Activated T-cell treated with anti-CD3 and anti-CD28 coated beads, Interleukin-2, amount 50 U/mL, for 48 hours (primary cell): ENCODE measurements around the gene STIP1.
A peak's percentile ranks its signal among the peaks of the same experiment; 100 is the strongest.
"Not testable (repeated sequence)": the region's sequence is repeated elsewhere in the genome, so short reads cannot be mapped to it uniquely, and the experiment has no call there.

Experiments
- DNase-seq, 2 experiments: peaks; one replicate each; pipeline ENCODE4 v3.0.0-alpha.2; 2020

STIP1 gene

GRCh38 chr11:64240435-64241240 lies 54.7 kb downstream of the STIP1 start, which contains the start of gene FKBP2:
FKBP2 (plus strand) TSS chr11:64241095; CDS start chr11:64242388, 1,293 bp downstream.
- peak; percentile 98 to 99 for DNase-seq

DNA sequence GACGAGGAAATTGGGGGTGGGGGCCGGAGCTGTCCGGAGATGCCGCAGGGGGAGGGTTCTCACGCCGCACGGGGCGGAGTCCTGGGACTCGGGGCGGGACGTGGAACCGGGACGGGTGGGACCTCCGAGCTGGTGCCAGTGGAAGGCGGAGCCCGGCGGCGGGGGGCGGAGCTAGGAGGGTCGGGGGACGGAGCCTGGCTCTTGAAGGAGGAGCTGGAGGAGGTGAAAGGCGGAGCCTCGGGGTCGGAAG lies 55.2 kb downstream of the STIP1 start:
- peak; percentile 100 for DNase-seq

DNA sequence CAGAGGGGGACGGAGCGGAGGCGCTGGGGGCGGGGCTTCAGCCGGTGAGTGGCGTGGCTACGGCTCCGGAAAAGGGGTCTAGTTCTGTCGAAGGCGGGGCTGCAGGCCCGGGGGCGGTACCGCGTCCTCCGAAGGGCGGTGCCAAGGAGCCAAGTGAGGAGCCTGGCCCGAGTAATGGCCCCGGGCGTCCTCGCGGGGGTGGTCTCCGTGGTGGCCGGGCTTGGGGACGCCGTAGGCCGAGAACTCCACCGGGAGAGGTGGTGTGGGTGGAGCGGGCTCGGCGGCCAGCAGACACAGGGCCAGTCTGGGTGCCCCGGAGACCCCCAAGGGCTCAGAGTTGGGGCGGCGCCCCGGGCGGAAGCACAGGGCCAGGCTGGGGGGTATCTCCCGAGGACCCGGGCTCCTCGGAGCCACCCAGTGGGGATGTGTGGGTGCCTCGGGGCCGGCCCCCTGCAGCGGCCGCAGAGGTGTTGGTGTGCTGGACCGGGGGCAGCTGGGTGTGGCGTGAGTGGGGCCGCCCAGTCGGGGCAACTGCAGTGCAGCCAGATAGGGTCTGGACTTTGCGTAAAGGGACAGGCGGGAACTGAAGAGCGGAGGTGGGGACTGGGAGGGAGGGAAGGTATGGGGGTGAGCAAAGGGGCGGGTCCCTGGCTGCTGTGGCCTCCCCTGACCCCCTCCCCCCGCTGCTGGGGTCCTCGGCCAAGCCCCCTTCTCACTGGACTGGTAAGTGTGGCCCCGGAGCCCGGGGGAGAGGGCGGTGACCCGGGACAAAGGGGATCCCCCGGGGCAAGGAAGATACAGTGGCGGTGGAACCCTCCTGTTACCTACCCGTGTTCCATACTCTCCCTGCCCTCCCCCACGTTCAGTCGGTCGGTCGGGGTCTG lies 55.8 kb downstream of the STIP1 start:
- DNase-seq: no peak

DNA sequence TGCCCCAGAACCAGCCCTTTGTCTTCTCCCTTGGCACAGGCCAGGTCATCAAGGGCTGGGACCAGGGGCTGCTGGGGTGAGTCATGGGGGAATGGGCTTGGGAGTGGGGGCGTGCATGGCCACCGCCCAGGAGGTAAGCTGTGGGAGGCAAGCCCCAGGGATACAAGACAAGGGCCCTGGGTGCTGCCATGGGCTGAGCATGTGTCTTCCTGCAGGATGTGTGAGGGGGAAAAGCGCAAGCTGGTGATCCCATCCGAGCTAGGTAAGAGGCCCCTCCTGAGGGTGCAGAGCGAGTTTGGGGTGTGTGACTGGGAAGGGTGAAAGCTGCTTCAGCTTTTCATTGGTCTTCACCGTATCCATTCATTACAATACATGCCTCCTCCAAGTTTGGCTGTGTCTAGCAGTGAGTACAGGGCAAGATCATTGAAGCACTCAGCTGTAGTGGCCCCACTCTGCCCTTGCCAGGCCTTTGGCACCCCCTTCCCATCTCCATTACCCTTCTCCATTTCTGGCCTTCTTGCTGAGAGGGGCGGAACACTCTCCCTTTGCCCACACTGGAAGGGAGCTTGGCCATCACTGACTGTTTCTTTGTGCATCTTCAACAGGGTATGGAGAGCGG lies 57.4 kb downstream of the STIP1 start:
- no peak for DNase-seq

GRCh38 chr11:64244107-64244506 lies 58.1 kb downstream of the STIP1 start:
- DNase-seq: no peak

DNA sequence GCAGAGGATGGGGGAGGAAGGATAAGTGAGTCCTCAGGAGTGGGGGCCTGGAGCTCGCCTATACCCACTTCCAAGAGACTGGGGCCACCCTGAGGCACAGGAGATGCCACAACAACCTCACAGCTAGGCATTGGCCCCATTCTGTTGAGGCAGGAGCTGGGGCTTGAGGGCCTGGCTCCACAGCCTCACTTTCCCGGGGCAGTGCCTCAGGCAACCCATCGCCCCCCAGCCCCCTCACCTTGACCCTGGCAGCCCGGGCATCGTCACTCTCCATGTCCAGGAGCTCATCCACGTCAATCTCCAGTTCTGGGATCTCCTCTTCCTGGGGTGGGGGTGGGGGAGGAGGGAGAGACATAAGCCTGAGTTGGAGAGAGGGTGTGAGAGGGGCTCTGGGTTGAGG lies 59.0 kb downstream of the STIP1 start:
- no peak for DNase-seq

DNA sequence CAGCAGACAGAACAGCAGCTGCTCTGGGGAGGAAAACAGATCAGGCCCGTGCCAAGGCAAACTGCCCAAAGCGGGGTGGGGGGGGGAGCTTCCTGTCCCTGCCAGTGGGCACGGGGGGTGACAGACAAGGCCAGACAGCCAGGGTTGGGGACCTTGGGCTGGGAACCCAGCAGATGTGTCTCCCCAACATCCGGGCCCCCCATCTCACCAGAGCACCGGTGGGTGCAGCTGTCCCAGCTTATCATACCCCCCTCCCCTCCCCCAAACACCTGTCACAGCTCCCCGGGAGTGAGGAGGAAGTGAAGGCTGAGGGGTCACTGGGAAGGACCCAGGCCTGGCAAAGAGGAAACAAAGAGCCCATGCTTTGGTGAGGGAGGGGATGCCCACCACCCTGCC lies 59.4 kb downstream of the STIP1 start:
- DNase-seq: no peak

- DNase-seq: peak; percentile 85 to 88
These were observed 60.0 kb downstream of the STIP1 start for GRCh38 chr11:64245797-64246620.

GRCh38 chr11:64246621-64246870 lies 60.6 kb downstream of the STIP1 start:
- DNase-seq: not testable (repeated sequence)

DNA sequence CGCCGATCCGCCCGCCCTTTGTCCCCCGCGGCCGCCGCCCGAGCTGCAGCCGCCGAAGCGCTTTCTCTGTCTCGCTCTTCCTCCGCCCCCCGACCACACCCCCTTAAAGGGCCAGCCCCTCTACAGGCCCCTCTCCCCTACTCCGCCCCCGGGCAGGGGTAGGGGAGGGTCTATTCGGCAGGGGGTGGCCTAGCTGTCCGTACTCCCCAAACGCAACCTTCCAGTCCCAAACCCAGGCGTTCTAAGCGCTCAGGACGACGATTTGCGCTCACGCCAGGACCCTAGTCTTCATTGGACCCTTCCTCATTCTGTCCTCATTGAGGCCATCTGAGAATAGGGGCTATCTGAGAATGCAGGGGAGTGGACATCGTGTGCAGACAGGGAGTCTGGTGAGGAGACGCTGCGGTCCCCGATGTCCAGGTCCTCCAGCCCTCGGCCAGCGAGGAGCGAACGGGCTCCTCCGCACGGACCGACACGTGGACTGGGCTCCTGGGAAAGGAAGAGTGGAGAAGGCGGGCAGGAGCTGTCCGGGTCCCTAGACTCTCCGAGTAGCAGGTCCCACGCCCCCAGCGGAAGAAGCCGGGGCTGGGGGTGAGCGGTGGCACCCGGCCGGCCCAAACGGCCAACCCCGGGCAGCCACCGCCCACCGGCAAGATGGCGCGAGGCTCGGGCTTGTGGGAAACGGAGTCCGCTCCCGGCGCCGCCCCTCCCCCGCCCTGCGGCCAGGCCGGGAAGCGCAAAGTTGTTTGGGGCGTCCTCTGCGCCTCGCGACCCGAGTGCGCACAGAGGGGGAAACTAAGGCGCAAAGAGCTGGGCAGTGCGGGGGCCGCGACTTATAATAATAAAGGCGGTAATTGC lies 61.1 kb downstream of the STIP1 start, which contains the start of gene PPP1R14B:
TSS of gene PPP1R14B (minus strand) at position 73 of the 858 bp plus-strand sequence. CDS start 270 bp downstream, outside the sequence.
- peak; percentile 87 to 89 for DNase-seq

GRCh38 chr11:64247729-64248531 lies 62.0 kb downstream of the STIP1 start:
- no peak for DNase-seq

GRCh38 chr11:64248578-64248977 lies 62.6 kb downstream of the STIP1 start:
- no peak for DNase-seq

GRCh38 chr11:64249038-64249437 lies 63.1 kb downstream of the STIP1 start:
- DNase-seq: no peak

DNA sequence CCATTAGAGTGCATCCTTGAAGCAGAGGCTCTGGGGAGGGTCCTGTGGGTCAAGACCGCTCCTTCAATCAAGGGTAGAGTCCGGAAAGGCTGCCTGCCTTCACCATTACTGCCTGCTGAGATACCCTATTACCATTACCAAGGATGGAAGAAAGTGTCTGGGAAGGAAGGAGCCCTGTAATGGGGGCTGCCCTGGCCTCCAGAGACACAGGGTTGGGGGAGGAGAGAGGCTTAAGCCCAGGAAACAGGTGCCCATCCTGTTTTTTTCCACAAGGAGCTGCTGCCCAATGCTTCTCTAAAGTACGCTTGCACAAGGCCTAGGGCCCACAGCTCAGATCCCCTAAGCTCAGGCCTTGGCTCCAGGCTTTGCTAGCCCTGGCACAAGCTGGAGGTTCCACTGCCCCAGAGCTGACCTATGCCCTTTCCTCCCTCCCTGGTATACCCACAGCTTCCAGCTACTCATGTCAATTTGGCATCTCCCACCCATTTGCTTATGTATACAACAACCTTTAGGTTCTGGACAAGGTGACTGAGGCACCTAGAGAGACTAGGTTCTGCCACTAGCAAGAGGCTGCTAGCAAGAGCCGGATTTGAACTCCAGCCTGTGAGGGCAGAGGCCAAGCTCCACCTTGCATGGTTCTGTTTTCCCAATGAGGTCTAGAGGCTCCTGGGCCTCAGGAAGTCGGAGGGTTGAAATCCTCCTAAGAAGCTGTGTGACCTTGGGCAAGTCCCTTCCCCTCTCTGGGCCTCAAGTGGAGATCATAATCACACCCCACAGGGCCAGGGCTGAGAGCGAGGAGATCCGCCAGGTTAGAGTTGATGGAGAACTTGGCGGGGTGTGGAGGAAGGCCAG lies 63.8 kb downstream of the STIP1 start:
- peak in 1 of 2 experiments; percentile 31 for DNase-seq

DNA sequence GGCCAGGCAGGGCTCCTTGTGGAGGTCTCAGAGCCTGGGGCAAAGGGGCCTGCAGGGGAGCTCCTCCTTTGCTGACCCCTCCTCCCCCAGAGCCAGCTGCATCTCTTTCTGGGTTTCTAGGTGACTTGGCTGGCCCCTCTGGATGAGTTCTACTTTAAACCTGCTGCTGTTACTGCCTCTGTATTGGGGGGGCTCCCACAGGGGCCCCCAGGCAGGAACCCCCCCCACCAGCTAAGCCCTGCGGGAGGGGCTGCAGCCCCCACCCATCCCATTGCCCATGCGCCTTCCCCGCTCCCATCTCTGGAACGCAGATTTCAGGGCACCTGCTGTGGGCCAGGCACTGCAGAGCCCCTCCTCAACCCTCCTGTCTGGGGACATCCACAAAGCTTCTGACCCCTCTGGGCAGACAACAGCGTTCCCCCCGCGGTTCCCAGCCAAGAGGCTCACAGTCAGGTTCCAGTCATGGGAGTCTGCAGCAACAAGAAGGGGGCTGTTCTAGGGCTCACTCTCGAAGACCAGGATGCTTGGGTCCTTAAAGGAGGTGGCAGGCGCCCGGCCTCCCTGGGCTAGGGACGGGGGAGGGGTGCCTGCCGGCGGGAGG lies 64.5 kb downstream of the STIP1 start:
- DNase-seq: no peak

GRCh38 chr11:64251016-64251752 lies 65.2 kb downstream of the STIP1 start, which contains the start of gene PLCB3:
PLCB3 (plus strand) TSS chr11:64251530; CDS start chr11:64251650, 120 bp downstream.
- peak; percentile 81 to 87 for DNase-seq

GRCh38 chr11:64251753-64252002 lies 65.7 kb downstream of the STIP1 start:
- no peak for DNase-seq

- DNase-seq: peak in 1 of 2 experiments; percentile 52
These were observed 66.3 kb downstream of the STIP1 start for GRCh38 chr11:64252003-64252872.
